Caco-2 (cell line): Measurements from ENCODE around the gene MICAL3. TPM values are rescaled to one million over a fixed set of nuclear protein-coding genes. Genes with fewer than 3 reads are reported as not detected.

Experiments used
- BruUV-seq: library from RNA; stranded (reverse); fragments of 400-500 nt; replicated peaks from 2 replicates; lab custom pipeline; 2021; lab: Mats Ljungman, UMichigan
- CTCF ChIA-PET: fragments of 300-600 bp; sonication (Branson Sonifier 250); formaldehyde crosslinking; loops from one replicate; lab custom pipeline; 2022; ENCODE audit warnings: antibody characterized with exemption; lab: Charles Lee
- POLR2A ChIA-PET: fragments of 300-600 bp; sonication (Branson Sonifier 250); formaldehyde crosslinking; loops from one replicate; lab custom pipeline; 2022; ENCODE audit warnings: antibody characterized with exemption; lab: Charles Lee
- DNase-seq, 2 experiments: peaks; one replicate each; pipeline versions ENCODE4 v3.0.0 to v3.0.0-alpha.2; 2020 to 2022
- H3K27me3 ChIP-seq: replicated peaks from 2 replicates; pipeline ENCODE4 v1.6.0; 2011; ENCODE audit warnings: low read length; ENCODE audit not compliant: control insufficient read depth, insufficient read depth
- H3K36me3 ChIP-seq: 2 replicates; pipeline ENCODE4 v1.5.1; 2011; ENCODE audit warnings: low read length; ENCODE audit not compliant: control insufficient read depth, insufficient read depth
- H3K4me1 ChIP-seq: fragments of 250-450 bp; sonication (Bioruptor Pico); 2 replicates; pipeline ENCODE4 v1.5.1; 2020; ENCODE audit warnings: mild to moderate bottlenecking
- H3K4me3 ChIP-seq: 2 replicates; pipeline ENCODE4 v1.5.1; 2011; ENCODE audit warnings: low read depth, mild to moderate bottlenecking, control low read depth, low read length
- H3K9me3 ChIP-seq: fragments of 250-450 bp; sonication (Bioruptor Pico); 2 replicates; pipeline ENCODE4 v1.5.1; 2020; ENCODE audit warnings: mild to moderate bottlenecking, moderate library complexity
- H3K27ac Mint-ChIP-seq: one replicate; pipeline ENCODE4 v1.8.0; 2022; ENCODE audit warnings: mixed read lengths; ENCODE audit not compliant: unreplicated experiment
- H3K27me3 Mint-ChIP-seq: one replicate; pipeline ENCODE4 v1.8.0; 2022; ENCODE audit warnings: mixed read lengths; ENCODE audit not compliant: insufficient read depth, unreplicated experiment
- H3K36me3 Mint-ChIP-seq: one replicate; pipeline ENCODE4 v1.8.0; 2022; ENCODE audit warnings: mild to moderate bottlenecking, mixed read lengths; ENCODE audit not compliant: insufficient read depth, unreplicated experiment
- H3K4me1 Mint-ChIP-seq: one replicate; pipeline ENCODE4 v1.8.0; 2022; ENCODE audit warnings: low read depth, mixed read lengths; ENCODE audit not compliant: unreplicated experiment
- H3K4me3 Mint-ChIP-seq: one replicate; pipeline ENCODE4 v1.8.0; 2022; ENCODE audit warnings: mild to moderate bottlenecking, moderate library complexity, mixed read lengths; ENCODE audit not compliant: unreplicated experiment
- H3K9me3 Mint-ChIP-seq: one replicate; pipeline ENCODE4 v1.8.0; 2022; ENCODE audit warnings: mixed read lengths; ENCODE audit not compliant: unreplicated experiment
- CTCF ChIP-seq, 2 experiments: fragments of 200-600 bp in 1 of 2; IDR thresholded peaks; 1 replicate in 1 of 2; 2 replicates in 1 of 2; pipeline versions ENCODE4 v1.5.1 to v1.8.0; 2011 to 2022; ENCODE audit warnings: antibody characterized with exemption in 1 of 2, control low read depth in 1 of 2, inconsistent platforms in 1 of 2, low read depth in 1 of 2, low read length in 1 of 2, mild to moderate bottlenecking in 1 of 2, moderate library complexity in 1 of 2; ENCODE audit not compliant: insufficient read depth in 1 of 2, severe bottlenecking in 1 of 2, unreplicated experiment in 1 of 2
- intact Hi-C: fragments of 100-400 bp; cut with micrococcal nuclease; formaldehyde crosslinking; loops from one replicate; pipeline ENCODE4 v1.10.0; 2022; ENCODE audit not compliant: unreplicated experiment
- total RNA-seq: library from RNA; stranded (reverse); gene quantifications from 2 replicates; pipeline ENCODE4 v1.2.3, GENCODE V29; 2022

MICAL3 gene
- total RNA-seq, 1 experiment from 2014 or later, result 65.6 TPM

GRCh38 chr22:18032455-18033101, 8.2 kb upstream of the MICAL3 start:
- no peaks in the 10 kb centered on the region for H3K36me3 ChIP-seq
- Mint-ChIP-seq H3K4me3 (no peak overlapping the region), H3K27me3 (no peaks in the 10 kb centered on the region), H3K27ac (no peak overlapping the region), H3K36me3 (peaks cover 5% of the 10 kb centered on the region), H3K9me3 (no peaks in the 10 kb centered on the region), H3K4me1 (no peaks in the 10 kb centered on the region)
- no peaks in the 10 kb centered on the region for H3K27me3 ChIP-seq
- BruUV-seq, result no TSS peak
- ChIA-PET CTCF (no interaction called here), POLR2A (no interaction called here)
- no peaks in the 10 kb centered on the region for H3K9me3 ChIP-seq
- no peak overlapping the region for H3K4me3 ChIP-seq
- DNase-seq, result no peak
- intact Hi-C loops, result no loop called here
- no peaks in the 10 kb centered on the region for H3K4me1 ChIP-seq
- TF ChIP-seq CTCF (IDR thresholded peaks at IDR 0.05; ENCODE audit: insufficient read depth in 1 of 2, low read depth in 1 of 2, low read length in 1 of 2, severe bottlenecking in 1 of 2, unreplicated experiment in 1 of 2), result no peak

- H3K27me3 ChIP-seq, result no peaks in the 10 kb centered on the region
- no peaks in the 10 kb centered on the region for H3K36me3 ChIP-seq
- H3K27ac Mint-ChIP-seq, result no peak overlapping the region
- H3K36me3 Mint-ChIP-seq, result peaks cover 5% of the 10 kb centered on the region
- TF ChIP-seq CTCF (IDR thresholded peaks at IDR 0.05; ENCODE audit: insufficient read depth in 1 of 2, low read depth in 1 of 2, low read length in 1 of 2, severe bottlenecking in 1 of 2, unreplicated experiment in 1 of 2), result no peak
- H3K4me1 Mint-ChIP-seq, result no peaks in the 10 kb centered on the region
- no peaks in the 10 kb centered on the region for H3K27me3 Mint-ChIP-seq
- no peak for DNase-seq
- CTCF ChIA-PET, result interaction anchor here (0.5 kb wide), 1 partner anchor 38 kb away, joined by 3 read pairs; no protein-coding TSS in a partner anchor
- POLR2A ChIA-PET, result no interaction called here
- no peaks in the 10 kb centered on the region for H3K9me3 ChIP-seq
- no peak overlapping the region for H3K4me3 ChIP-seq
- no peak overlapping the region for H3K4me3 Mint-ChIP-seq
- intact Hi-C loops, result no loop called here
- H3K4me1 ChIP-seq, result no peaks in the 10 kb centered on the region
- no TSS peak for BruUV-seq
- no peaks in the 10 kb centered on the region for H3K9me3 Mint-ChIP-seq
These were observed 7.5 kb upstream of the MICAL3 start for GRCh38 chr22:18031695-18032454.

- no peak overlapping the region for H3K4me3 ChIP-seq
- no peak for TF ChIP-seq CTCF (IDR thresholded peaks at IDR 0.05; ENCODE audit: insufficient read depth in 1 of 2, low read depth in 1 of 2, low read length in 1 of 2, severe bottlenecking in 1 of 2, unreplicated experiment in 1 of 2)
- no peaks in the 10 kb centered on the region for H3K36me3 ChIP-seq
- BruUV-seq, result no TSS peak
- H3K27me3 Mint-ChIP-seq, result peaks cover 2% of the 10 kb centered on the region
- CTCF ChIA-PET, result no interaction called here
- peaks cover 5% of the 10 kb centered on the region for H3K4me1 Mint-ChIP-seq
- H3K9me3 Mint-ChIP-seq, result no peaks in the 10 kb centered on the region
- intact Hi-C loops, result no loop called here
- H3K9me3 ChIP-seq, result no peaks in the 10 kb centered on the region
- H3K27ac Mint-ChIP-seq, result no peak overlapping the region
- POLR2A ChIA-PET, result interaction anchor here (0.7 kb wide), 1 partner anchor 199 kb away, joined by 10 read pairs; no protein-coding TSS in a partner anchor
- H3K27me3 ChIP-seq, result no peaks in the 10 kb centered on the region
- H3K4me1 ChIP-seq, result peaks cover under 1% of the 10 kb centered on the region; the same call in 1 of the 2 replicates
- no peak for DNase-seq
- no peak overlapping the region for H3K4me3 Mint-ChIP-seq
- peaks cover 5% of the 10 kb centered on the region for H3K36me3 Mint-ChIP-seq
These were observed 5.4 kb upstream of the MICAL3 start for GRCh38 chr22:18029686-18030267.
